Measurements from ENCODE around the gene ESD. TPM values are rescaled to one million over a fixed set of nuclear protein-coding genes. Genes with fewer than 3 reads are reported as not detected.
A peak's percentile ranks its signal among the peaks of the same experiment; 100 is the strongest.

Gene ESD
- total and polyA plus RNA-seq, 2 of the 13 experiments (the other 11 are each of a cell fraction or from before 2014, with no cell fraction given) = 118 to 147 TPM

DNA sequence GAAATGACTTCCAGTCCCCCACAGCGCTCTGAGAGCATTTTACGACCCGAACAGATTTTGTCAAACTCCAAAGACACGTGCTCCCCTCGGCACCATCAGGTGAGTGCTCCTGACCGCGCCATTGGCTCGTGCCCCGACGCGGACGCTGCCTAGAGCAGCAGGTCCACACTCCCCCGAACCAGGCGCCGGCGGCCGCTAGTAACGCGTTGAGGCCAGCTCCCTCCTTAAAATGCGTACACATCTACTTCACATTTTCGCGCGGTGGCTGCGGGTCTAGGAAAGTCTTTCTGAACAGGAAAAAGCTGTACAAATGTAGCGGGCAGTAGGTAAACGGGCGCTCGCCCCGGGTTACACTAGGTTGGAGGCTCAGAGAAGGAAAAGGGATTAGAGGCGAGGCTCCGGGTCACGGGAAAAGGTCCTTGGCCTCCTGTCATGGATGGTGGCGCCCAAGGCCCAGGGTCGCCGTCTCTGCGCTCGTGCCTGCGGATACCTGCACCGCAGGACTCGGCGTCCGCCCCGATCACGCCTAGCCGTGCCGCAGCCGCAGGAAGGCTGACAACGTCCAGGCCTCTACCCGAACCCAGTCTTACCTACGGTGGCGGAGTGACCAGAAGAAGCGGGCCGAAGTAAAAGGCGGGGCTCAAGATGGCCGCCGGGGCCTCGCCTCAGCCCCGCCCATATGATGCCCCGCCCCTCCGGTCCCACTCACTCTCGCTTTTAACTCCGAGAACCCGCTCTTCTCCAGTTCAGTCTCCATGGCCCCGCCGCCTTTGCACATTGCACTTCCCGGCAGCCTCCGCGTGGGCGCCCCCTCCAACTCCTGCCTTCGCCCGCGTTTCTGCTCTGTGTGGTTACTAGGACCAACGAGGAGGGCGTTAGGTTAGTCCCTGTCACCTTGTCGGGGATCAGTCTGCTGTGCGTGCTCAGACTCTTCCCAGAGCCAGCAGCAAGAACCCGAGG lies at the start of gene ESD (continued):
- 0 out of 2 replicates have a peak, but pooled peaks have one; percentile 18 for TF ChIP-seq JUNB (CRISPR knock-in tag; IDR thresholded peaks at IDR 0.05; ENCODE audit: borderline replicate concordance)
- no peak for TF ChIP-seq POLR2AphosphoS2 (IDR thresholded peaks at IDR 0.05; ENCODE audit: low read depth, low read length)
- no peak for TF ChIP-seq ZNF468 (CRISPR knock-in tag; IDR thresholded peaks at IDR 0.05)
- TF ChIP-seq, protein P1, sequence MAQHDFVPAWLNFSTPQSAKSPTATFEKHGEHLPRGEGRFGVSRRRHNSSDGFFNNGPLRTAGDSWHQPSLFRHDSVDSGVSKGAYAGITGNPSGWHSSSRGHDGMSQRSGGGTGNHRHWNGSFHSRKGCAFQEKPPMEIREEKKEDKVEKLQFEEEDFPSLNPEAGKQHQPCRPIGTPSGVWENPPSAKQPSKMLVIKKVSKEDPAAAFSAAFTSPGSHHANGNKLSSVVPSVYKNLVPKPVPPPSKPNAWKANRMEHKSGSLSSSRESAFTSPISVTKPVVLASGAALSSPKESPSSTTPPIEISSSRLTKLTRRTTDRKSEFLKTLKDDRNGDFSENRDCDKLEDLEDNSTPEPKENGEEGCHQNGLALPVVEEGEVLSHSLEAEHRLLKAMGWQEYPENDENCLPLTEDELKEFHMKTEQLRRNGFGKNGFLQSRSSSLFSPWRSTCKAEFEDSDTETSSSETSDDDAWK (CRISPR knock-in tag; IDR thresholded peaks at IDR 0.05) = no peak
- TF ChIP-seq ZNF713 (CRISPR knock-in tag; IDR thresholded peaks at IDR 0.05) = no peak; the same call in 1 of the 2 replicates
- no peak for TF ChIP-seq ARNTL (CRISPR knock-in tag; IDR thresholded peaks at IDR 0.05)
- peak; percentile 93 for TF ChIP-seq KLF6 (CRISPR knock-in tag; IDR thresholded peaks at IDR 0.05)
- no peak for TF ChIP-seq GLMP (CRISPR knock-in tag; IDR thresholded peaks at IDR 0.05; ENCODE audit: borderline replicate concordance)
- TF ChIP-seq ZNF318 (CRISPR knock-in tag; IDR thresholded peaks at IDR 0.05) = no peak
- no peak for TF ChIP-seq TOE1 (CRISPR knock-in tag; IDR thresholded peaks at IDR 0.05)
- TF ChIP-seq ZNF207 (IDR thresholded peaks at IDR 0.05; ENCODE audit: borderline replicate concordance) = no peak
- TF ChIP-seq ELF3 (CRISPR knock-in tag; IDR thresholded peaks at IDR 0.05) = peak; percentile 16; the same call in 1 of the 2 replicates
- TF ChIP-seq ZNF44 (CRISPR knock-in tag; IDR thresholded peaks at IDR 0.05) = peak; percentile 63; the same call in 1 of the 2 replicates
- TF ChIP-seq ZNF75D (CRISPR knock-in tag; IDR thresholded peaks at IDR 0.05; ENCODE audit: borderline replicate concordance) = 0 out of 2 replicates have a peak, but pooled peaks have one; percentile 82
- no peak for TF ChIP-seq ATAD3A (CRISPR knock-in tag; IDR thresholded peaks at IDR 0.05)
- TF ChIP-seq ZNF558 (CRISPR knock-in tag; IDR thresholded peaks at IDR 0.05; ENCODE audit: borderline replicate concordance) = no peak
- peak; percentile 84 for TF ChIP-seq ARNT2 (CRISPR knock-in tag; IDR thresholded peaks at IDR 0.05; ENCODE audit: low read depth)
